NCI-H2196 treated with DMSO at 0.1 percent for 48 hours (cell line): ENCODE data around the gene TK2.
"Not testable (repeated sequence)": the region's sequence is repeated elsewhere in the genome, so short reads cannot be mapped to it uniquely, and the experiment has no call there.

Source experiments
- DNase-seq: peaks from one replicate; lab custom pipeline; 2025; ENCODE audit not compliant: unreplicated experiment; lab: John Stamatoyannopoulos, UW

Gene TK2

GRCh38 chr16:66508248-66508913 lies 41.5 kb downstream of the TK2 start:
- DNase-seq, result no peak

- no peak for DNase-seq
These were observed 42.1 kb downstream of the TK2 start for GRCh38 chr16:66507731-66508239.

GRCh38 chr16:66503612-66504011 lies 46.3 kb downstream of the TK2 start:
- no peak for DNase-seq

- no peak for DNase-seq
These were observed 46.9 kb downstream of the TK2 start for GRCh38 chr16:66503030-66503429.

- DNase-seq, result no peak
These were observed 47.7 kb downstream of the TK2 start for GRCh38 chr16:66502020-66502913.

DNA sequence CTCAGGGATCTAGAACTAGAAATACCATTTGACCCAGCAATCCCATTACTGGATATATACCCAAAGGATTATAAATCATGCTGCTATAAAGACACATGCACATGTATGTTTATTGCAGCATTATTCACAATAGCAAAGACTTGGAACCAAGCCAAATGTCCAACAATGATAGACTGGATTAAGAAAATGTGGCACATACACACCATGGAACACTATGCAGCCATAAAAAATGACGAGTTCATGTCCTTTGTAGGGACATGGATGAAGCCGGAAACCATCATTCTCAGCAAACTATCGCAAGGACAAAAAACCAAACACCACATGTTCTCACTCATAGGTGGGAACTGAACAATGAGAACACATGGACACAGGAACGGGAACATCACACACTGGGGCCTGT lies 48.4 kb downstream of the TK2 start:
- not testable (repeated sequence) for DNase-seq

DNA sequence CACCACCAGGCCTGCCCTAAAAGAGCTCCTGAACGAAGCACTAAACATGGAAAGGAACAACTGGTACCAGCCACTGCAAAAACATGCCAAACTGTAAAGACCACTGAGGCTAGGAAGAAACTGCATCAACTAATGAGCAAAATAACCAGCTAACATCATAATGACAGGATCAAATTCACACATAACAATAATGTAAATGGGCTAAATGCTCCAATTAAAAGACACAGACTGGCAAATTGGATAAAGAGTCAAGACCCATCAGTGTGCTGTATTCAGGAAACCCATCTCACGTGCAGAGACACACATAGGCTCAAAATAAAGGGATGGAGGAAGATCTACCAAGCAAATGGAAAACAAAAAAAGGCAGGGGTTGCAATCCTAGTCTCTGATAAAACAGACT lies 52.0 kb downstream of the TK2 start:
- DNase-seq, result not testable (repeated sequence)

GRCh38 chr16:66496226-66496625 lies 53.7 kb downstream of the TK2 start:
- not testable (repeated sequence) for DNase-seq

DNA sequence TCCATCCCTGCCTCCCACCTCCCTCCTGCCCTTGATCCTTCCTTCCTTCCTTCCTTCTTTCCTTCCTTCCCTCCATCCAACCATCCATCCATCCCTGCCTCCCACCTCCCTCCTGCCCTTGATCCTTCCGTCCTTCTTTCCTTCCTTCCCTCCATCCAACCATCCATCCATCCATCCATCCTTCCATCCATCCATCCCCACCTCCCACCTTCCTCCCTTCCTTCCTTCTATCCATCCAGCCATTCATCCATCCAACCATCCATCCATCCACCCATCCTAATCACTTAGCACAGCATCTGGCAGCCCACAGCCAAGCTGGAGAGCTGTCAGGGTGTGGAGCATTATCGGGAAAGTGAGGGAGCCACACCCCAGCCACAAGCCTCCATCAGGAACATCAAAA lies 54.5 kb downstream of the TK2 start:
- no peak for DNase-seq

GRCh38 chr16:66494916-66495315 lies 55.0 kb downstream of the TK2 start:
- DNase-seq, result no peak

GRCh38 chr16:66493490-66494401 lies 56.2 kb downstream of the TK2 start:
- no peak for DNase-seq

- DNase-seq, result no peak
These were observed 58.2 kb downstream of the TK2 start for GRCh38 chr16:66491716-66492064.

DNA sequence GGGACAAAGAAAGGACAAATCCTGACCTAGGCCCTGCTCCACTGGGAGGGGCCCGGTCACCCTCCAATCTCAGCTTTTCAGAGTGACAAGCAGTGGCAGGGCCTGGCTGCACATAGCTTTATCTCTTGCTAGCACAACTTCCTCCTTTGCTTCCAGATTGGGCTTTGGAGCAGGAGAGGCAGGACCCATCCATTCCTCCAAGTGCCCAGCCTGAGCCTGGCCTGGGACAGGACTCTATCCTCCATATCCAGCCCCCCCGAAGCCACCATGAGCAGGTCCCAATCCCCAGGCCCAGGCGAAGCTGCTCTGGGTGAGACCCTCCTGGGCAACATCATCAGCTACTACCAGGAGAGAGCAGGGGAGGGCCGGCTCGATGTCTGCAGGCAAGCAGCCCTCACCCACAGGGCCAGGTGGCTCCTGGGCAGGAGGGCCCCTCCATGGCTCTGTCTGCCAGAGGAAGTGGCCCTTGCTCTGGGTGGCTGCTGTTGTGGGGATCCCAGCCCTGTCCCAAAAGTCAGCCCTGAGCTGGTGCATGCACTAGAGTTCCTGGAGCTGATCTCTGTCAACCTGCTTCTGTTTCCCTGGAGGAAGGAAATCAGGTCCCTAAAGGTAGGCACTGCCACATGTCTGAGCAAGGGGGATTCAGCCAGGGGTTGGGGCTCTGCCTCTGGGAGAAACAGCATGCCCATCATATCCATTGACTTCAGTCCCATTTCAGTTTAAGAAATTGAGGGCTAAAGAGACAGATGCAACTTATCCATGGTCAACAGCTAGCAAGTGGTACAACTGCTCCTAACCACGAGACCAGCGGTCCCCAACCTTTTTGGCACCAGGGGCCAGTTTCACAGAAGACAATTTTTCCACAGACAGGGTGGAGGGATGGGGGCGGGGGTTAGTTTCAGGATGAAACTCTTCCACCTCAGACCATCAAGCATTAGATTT lies 58.9 kb downstream of the TK2 start:
- no peak for DNase-seq

DNA sequence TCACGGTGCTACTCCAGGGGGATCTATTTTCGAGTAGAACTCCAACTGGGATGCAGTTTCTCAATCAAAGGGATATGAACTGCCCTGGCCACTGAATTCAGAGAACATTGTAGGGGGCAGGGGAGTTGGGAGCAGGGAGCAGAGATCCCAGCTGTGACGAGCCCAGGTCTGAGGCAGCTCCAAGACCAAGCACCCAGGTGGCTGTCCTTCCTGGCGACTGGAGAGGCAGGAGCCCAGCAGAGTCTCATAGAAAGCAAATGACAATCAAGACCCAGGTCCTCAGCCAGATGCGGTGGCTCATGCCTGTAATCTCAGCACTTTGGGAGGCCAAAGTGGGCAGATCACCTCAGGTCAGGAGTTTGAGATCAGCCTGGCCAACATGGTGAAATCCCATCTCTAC lies 60.1 kb downstream of the TK2 start:
- DNase-seq, result no peak

GRCh38 chr16:66489385-66489784 lies 60.5 kb downstream of the TK2 start:
- no peak for DNase-seq

DNA sequence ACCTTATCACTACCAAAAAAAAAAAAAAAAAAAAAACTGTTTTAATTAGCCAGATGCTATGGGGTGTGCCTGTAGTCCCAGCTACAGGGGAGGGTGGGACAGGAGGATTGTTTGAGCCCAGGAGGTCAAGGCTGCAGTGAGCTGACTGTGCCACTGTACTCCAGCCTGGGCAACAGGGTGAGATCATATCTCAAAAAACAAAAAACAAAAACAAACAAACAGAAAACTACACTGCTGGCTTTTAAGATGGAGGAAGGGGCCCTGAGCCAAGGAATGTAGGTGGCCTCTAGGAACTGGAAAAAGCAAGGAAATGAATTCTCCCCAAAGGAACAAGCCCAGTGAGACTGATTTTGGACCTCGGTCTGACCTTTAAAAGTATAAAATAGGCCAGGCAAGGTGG lies 61.4 kb downstream of the TK2 start:
- DNase-seq, result no peak

GRCh38 chr16:66487580-66488275 lies 62.2 kb downstream of the TK2 start:
- DNase-seq, result no peak

GRCh38 chr16:66486773-66487579 lies 62.9 kb downstream of the TK2 start:
- DNase-seq, result peak; percentile 42
